ENCODE data around the gene SMCO4. TPM values are rescaled to one million over a fixed set of nuclear protein-coding genes. Genes with fewer than 3 reads are reported as not detected.

SMCO4 gene
- total RNA-seq, 1 donor from 2014 or later = 51.3 TPM

DNA sequence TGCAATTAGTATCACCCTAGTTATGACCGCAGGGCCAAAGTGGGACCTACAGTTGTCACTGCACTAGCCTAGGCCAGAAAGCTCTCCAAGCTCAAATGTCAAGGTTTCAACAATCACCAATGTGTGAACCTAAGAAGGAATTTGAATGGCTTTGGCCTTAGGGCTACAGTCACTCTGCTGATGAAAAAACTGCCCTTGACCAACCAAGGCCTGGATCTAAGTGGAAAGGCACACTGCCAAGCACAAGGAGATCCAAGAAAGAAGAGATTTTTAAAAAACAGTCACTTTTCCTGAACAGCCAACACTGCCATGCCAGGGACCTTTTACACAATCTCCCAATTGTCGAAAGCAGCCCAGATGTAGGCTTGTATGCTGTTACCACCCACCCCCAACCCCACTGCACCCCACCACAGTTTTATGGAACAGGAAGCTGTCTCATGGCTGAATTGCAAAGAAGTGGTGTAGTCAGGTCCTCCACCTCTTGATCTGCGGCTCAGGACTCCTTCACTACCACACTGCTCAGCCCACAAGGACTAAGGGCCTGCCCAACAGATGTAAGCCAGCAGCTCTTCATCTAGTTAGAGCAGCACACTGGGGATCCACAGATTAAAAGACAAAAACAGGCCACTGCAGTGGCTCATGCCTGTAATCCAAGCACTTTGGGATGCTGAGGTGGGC is 32.9 kb downstream of the SMCO4 start:
- intact Hi-C loops (cut with micrococcal nuclease) = no loop called here

DNA sequence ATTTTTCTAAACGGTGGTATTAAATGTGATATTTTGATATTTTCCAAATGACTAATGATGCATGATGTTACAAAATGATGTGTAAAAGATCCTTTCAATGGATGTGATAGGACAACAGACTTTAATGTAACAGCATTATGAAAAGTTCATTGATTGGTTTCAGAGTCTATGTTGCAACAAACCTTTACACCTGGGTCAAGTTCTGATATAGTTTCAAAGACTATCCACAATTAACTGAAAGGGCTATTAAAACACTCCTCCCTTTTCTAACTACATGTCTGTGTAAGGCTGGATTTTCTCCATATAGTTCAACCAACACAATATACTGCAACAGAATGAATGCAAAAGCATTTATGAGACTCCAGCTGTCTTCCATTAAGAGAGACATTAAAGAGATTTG is 35.7 kb downstream of the SMCO4 start:
- intact Hi-C loops (cut with micrococcal nuclease) = no loop called here

DNA sequence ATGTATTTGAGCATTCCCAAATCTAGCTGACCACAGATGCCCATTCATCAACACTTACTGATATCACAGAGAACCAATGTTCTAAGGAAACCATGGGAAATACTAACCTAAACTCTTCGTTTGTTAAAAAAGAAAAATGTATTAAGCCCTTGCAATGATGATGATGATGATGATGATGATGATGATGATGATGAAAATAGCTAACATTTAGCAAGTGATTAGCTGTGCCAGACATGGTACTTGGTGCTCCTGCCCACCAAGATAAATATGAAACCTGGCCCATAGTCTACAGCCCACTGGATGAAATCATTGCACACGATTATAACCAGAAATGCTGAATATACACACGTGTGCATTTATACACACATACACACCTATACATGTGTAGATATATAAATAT is 37.5 kb downstream of the SMCO4 start:
- intact Hi-C loops (cut with micrococcal nuclease) = no loop called here

DNA sequence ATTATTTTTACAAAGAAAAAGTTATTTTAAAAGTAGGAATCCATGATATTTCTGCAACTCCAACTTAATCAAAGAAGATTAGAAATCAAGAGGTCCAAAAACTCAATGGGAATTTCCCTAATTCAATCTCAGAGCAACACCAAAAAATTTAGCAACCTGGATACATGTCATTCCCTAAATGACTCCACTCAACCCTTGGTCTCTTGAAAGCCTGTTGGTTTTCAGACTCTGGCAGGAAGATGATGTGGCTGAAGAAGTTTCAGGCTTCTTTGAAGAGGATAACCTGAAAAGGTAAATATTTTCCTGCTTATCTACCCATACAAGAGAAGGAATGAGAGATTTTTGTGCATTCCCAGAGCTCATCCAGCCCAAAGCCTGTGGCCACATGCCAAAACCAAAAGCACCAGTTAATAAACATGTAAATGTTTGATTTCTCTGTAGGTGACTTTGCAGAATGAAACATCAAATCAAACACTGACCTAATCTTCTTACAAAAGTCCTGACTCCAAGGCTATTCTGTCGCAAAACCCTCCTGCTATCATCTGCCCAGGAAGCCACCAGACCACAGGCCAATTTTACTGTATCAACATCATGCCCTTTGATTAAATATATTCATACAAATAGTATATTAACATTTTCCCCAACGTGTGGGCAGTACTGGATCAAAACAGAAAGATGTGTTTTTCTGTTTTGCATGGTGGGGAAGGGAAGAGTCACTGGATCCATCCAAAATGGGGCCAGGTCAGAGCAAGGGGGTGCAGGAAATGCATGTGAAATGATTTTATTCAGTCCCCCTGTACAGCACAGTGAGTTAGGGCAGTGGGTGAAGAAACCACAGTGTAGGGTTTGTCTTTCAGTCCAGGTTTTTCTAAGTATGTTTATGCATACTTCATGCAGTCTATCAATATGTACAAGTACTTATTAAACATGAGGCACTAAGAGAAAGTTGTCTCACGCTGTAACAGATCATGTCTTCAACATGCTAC is 38.8 kb downstream of the SMCO4 start:
- intact Hi-C loops (cut with micrococcal nuclease) = loop anchor here (5.0 kb wide), 1 partner anchor 38 kb away; the partner anchor contains the start of gene SMCO4

DNA sequence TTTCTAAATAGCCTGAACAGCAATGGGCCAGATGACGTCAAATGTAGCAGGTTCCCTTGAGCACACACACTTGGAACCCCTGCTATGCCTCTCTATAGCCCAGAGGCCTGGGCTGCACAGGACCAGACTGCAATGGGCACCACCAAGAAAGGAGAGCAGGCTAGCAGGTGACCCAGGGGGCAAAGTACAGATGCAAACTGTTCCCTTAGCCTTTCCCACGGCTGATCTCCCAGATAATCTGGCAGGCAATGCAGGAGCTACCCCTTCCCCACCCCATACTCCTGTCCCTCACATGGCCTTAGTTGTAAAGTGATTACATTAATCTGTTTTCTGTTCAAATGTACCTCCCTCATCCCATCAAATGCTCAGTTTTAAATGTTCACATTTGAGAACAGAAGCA is 41.3 kb downstream of the SMCO4 start:
- intact Hi-C loops (cut with micrococcal nuclease) = loop anchor here (5.0 kb wide), 1 partner anchor 40 kb away; the partner anchor contains the start of gene SMCO4

DNA sequence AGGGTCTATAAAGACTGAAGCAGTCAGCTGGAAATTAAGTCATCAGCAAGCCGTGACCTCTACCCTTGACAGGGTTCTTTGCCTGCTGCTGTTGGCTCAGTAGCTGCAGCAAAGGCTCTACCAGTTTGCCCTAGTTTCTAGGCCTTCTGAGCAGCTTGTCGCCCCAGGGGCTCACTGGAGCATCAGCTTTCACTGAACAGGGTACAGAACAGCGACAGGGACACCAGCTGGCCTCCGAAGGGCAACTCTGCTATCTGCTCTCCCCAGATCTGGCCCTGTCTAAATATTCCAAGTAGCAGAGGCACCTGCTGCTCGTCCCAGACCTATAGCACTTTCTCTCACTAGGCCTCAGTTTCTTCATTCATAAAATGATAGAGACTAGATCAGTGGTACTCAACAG is 42.4 kb downstream of the SMCO4 start:
- intact Hi-C loops (cut with micrococcal nuclease) = loop anchor here (5.0 kb wide), 1 partner anchor 42 kb away; the partner anchor contains the start of gene SMCO4

DNA sequence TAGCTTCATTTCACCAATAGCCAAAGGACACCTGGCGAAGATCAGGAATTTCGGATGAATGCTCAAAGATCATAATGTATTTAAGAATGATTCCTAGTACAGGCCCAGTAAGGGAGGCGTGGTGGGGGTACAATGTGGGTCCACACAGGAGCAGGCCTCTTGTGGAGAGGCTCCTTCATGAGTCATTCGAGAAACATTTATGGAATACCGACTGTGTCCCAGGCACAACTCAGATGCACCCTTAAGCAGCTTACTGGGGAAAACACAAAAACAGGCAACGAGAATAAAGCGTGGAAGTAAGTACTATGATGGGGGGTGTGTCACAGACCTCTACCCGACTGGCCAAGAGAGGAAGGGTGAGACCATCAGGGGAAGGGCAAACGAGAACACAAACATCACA is 44.5 kb downstream of the SMCO4 start:
- intact Hi-C loops (cut with micrococcal nuclease) = no loop called here

DNA sequence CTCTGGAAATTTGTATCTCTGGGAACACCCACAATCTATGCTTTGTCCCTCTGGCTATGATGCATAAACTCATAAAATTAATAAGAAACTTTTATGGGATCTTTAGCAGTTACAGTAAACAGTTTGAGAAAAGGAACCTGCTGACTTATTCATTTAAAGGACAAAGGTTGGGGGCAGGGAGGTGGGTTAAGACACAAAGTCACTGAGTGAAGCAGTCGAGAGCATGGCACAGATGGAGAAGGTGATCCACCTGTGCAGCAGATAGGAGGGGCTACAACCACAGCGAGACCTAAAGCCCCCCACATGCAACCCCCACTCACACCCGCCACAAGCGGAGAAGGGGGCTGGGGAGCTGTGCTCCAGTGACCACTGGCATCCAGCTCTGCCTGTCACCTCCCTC is 45.0 kb downstream of the SMCO4 start:
- intact Hi-C loops (cut with micrococcal nuclease) = no loop called here

DNA sequence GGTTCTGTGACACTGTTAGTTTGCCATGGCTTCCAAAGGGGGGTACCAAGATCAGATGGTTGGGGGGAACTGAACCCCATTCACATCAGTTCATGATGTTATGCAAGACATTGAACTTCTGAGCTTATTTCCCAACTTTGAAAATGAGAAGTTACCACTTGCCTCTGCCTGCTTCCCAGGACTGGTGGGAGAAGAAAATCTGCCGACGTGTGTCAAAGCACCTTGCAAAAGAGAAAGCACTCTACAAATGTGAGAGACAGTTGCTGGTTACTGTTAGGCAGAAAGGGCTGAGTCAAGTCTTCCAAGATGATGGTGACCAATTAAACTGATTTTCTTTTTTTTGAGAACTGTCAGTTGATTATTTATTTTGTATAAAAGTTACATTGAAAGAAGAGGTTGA is 45.6 kb downstream of the SMCO4 start:
- intact Hi-C loops (cut with micrococcal nuclease) = no loop called here

DNA sequence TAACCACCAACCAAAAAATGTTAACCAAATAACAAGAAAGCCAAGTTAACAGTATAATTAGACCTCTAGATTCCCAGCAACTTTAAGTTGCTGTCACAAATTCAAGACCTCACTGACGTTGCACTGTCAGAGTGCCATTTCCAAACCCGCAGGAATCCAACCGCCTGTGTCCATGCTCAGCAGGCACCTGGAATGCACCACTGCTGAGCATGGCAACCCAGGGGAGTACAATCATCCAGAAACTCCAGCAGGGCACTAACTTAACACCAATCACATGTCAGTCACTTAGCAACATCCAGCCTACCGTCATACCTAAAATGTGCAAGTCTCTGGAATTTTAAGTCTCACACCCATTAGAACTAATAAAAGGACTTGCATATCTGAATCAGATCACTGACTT is 48.8 kb downstream of the SMCO4 start:
- intact Hi-C loops (cut with micrococcal nuclease) = no loop called here

DNA sequence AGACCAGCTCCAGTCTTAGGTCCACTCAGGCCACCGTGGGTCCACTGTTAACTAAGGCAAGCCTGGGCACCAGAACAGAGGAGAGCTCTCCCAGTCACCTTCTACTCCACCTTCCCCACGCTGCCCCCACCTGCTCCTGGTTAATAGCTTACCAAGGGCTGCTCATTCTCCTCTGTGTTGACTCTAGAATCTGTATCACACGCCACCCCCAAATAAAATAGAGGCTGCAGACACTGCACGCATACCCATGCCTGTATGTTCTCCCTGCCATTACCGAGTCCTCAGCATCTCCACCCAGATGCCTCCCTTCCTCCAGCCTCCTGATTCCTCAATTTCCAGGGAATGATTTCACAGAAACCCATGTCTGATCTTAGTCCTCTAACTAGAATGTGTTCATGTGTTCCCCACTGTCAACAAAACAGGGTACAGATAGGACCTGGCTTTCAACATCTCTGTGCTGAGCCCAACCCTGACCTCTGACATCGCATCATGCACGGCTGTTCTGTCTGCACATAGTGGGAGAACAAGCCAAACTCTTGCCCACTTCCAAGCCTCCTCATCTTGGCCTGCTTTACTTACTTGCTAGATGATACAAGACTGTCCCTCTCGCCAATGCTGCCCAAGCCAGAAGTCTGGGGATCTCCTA is 49.8 kb downstream of the SMCO4 start:
- intact Hi-C loops (cut with micrococcal nuclease) = no loop called here

DNA sequence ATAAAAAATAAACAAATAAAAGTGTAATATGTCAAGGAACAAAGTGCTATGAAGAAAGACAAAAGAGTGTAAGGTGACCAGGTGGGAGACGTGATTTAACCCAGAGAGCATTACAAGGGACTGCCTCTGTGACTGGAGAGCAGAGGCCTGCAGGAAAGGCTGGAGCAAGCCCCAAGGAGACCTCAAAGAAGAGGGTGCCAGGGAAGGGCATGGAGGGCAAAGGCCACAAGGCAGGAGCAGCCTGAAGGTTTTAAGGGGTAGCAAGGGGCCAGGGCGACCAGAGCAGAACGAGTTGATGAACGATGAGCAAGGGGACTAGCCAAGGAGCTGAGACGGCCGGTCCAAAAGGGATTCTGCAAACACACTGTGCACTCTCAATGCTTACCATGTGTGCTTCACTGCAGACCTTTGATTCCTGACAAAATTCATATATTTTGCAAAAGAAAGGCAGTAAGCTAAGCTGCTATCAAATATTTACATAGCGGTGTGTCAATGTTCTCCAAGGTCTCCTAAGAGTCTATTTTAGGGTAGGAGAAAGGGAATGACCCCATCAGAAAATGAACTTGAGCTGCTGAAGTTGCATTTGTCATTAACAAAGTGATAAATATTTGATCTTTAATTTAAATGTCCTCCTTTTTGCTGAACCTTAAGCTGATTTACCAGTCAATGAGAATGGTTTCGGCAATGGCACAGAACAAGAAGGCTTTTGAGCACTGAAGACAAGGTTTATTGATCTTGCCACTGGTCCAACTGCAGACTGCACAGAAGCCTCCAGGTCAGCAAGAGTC is 50.5 kb downstream of the SMCO4 start:
- intact Hi-C loops (cut with micrococcal nuclease) = no loop called here

DNA sequence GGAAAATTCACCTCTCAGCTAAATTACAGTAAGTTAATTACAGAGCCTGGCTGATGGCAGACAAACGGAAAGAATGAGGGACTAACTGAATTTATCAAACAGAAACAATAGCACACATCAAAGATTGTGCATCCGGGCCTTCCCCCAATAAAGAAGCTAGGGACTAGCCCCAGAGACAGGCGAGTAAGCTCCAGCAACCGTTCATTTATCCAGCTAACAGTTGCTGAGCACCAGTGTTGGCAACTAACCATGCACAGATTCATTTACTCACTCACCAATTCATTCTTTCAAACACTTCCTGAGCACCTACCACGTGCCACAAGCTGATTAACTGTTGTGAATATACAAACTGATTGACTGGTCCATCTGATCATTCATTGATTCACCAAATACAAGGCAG is 51.2 kb downstream of the SMCO4 start:
- intact Hi-C loops (cut with micrococcal nuclease) = no loop called here

DNA sequence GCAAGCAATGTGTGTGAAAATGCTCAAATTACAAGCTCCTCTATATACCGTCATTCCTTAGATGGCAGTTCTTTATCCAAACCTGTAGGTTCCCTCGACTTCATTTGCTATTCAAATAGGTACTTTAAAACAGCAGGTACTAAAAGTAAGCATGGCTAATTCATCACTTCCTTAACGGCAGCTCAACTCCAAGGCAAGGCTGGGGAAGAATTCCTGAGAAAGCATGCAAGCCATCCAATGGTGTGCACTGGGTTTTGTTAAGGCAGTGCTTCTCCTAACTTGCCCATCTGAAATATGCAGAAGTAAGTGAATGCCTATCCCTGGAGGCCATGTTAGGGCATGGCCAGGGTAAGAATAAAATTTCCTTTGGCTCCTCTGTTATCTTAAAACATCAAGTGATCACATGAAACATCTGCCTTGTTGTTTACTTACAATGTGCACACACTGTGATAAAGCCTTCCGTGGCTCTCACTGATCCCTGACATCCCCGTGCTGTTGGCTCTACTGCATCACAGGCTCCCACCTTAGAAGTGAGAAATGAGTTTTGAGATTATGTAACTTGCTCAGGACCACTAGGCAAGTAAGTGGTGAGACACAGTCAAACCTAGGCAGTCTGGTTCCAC is 52.1 kb downstream of the SMCO4 start:
- intact Hi-C loops (cut with micrococcal nuclease) = no loop called here

DNA sequence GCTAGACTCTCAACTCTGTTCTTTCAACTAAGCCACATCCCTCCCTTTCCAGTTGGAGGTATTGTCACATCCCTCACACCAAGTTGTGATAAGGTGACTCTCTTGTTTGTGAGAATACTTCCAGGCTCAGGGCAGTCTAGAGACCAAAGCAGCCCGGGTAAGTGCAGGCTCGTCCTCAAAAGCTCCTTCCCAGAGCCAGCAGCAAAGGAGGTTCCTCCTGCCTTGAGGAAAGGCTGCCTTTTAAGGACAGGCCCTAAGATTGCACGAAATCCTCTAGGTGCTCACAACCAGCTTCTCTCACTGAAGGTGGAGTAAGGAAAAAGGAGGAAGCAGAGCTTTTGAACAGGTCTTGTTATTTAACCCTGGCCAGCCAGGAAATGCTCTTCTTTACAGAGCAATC is 53.4 kb downstream of the SMCO4 start:
- intact Hi-C loops (cut with micrococcal nuclease) = no loop called here

DNA sequence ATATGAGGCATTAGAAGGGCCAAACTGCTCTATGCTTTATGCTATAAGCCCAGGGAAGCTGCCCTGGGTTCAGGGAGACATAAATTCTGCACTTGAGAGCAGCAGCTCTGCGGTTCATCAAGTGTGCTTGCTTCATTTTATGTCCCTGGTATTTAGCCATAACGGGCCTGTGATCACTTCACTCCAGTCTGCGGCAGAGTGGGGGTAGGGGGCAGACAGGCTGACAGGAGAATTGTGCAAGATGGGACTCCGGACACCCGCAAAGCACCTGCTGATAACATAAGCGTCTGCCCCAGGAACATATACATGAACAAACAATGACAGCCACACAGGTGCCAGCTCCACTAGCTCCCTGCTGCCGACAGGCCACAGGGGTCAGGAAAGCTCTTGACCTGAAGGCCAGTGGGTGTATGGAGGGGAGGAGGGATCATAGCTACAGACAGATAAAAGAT is 56.1 kb downstream of the SMCO4 start:
- intact Hi-C loops (cut with micrococcal nuclease) = no loop called here

DNA sequence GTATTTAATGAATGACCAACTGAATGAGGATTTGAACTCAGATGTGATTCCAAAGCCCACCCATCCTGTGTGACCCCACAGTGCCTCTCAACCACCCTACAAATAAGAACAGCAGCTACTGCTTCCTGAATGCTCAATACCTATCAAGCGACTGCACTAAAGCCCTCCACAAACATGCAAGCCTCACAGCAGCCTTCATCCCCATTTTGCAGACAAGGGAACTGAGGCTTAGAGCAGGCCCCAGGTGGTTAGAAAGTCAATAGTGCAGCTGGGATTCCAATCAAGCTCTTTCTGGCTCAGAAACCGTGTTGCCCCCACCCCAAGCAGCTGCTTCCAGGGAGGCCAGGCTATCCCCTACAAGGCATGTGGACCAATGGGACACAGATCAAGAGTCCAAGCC is 57.2 kb downstream of the SMCO4 start:
- intact Hi-C loops (cut with micrococcal nuclease) = no loop called here

DNA sequence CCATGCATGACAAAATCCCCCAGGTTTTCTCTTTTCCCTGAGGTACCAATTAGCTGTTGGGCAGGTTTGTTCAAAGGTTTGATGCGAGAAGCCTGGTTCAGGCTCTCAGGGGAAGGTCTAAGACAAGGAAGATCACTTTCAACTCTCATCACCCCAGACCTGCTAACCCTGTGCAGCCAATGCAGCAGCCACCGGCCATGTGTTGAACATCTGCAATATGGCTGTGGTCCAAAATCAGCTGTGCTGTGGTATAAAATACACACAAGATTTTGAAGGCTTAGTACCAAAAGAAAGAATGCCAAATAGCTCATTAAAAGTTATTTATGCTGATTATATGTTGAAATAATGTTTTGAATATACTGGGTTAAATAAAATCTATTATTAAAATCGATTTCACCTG is 58.5 kb downstream of the SMCO4 start:
- intact Hi-C loops (cut with micrococcal nuclease) = no loop called here

DNA sequence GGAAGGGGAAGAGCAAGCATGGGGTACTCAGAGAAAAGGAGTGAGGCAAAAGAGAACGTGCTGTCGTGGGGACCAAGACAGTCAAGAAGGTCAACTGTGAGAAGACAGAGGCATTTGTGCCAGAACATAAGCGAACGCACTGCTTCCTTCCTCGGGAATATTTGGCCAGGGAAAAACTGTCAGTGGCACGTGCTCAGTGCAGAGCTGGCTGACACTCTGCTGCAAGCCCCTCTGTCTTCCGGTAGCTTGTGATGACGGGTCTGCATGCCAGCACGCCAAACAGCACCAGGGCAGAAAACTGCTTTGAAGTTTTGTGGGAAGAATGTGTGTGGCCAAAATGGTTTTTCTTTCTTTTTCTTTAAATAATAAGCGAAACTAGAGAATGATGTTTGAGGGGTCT is 60.6 kb downstream of the SMCO4 start:
- intact Hi-C loops (cut with micrococcal nuclease) = no loop called here

DNA sequence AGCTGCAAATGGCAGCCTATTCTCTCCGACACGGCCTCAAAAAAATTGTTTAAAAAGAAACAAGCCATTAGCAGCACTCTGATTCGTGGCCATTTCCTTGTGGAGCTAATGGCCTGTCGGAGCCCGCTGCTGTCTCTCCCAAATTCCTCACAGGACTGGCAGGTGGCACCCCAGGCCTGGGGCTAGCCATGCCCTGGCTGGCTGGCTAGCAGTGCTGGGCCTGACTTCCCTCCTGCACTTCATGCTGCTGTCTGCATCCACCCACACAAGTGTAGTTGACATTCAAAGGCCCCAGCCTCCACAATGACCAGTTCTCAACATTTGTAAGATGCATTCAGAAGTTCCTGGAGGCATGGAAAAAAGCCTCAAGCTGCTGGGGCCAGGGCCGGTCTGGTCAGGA is 61.5 kb downstream of the SMCO4 start:
- intact Hi-C loops (cut with micrococcal nuclease) = no loop called here

DNA sequence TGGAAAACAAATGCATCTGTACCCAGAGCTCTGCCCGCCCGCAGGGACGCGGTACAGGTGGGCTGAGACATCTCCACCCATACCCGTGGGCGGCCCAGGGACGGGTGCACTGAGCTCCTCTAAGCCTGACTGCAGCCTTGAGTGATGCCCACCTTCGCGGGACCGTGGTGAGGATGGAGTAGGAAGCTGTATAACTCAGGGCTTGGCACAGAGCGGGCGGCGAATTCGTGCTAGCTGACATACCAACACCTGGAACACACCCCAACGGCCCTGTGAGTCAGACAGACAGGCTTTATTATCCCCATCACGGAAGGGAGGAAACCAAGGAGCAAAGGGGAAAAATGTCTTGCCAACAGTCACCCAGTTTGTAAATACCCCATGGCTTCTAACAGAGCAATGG is 61.9 kb downstream of the SMCO4 start:
- intact Hi-C loops (cut with micrococcal nuclease) = no loop called here
